ENCODE data around the gene TSPO.

The TSPO gene

DNA sequence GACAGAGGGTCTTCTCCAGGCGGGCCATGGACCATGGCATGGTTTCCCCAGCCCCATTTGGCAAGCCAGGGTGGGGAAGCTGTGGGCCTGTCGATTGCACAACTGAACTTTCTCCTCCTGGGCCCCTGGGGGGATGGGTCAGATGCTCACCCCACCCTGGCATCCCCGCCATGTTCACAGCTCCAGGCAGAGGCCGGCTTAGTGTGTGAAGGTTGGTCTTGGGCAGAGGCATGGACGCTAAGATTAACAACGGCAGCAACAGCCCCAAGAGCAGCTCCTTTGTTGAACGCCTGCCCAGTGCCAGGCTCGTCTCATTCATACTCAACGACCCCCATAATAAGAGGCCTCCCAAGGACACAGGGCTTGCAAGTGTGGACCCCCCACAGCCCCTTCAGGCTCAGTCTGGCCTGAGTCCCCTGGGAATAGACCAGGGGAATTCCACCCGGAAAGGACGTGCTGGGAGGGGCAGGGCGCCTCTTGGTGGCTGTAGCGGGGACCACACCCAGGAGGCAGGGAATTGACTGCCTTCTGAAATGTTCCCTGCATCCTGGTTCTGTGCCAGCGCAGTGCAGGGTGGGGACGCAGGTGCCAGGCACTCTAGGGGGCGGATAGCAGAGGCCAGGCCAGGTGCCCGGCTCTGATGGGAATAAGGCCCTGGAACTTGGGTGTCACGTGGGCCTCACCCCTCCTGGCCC lies 8.3 kb downstream of the TSPO start:
- no peak for DNase-seq (ENCODE audit: low read depth)

DNA sequence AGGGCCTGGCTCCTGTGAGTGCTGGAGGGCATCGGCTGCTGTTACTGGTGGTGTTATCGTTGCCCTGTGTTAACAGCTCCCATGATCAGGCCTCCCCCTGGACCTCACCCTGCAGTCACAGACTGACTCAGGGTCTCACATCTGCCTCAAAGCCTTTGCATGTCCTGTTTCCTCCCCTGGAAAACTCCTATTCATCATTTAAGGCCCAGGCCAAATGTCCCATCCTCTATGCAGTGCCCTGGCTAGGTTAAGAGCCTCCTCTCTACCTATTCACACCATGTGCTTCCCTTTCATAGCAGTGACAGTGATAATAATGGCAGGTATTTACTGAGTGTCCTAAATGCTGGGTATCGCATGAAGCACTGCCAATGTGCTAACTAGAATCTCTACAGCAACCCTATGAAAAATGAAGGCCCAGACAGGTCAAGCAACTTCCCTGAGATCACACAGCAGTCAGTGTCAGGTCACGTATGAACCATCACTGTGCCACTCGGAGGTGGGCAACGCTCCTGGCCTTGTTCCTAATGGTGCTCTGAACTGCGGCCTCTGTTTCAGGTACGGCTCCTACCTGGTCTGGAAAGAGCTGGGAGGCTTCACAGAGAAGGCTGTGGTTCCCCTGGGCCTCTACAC lies 9.3 kb downstream of the TSPO start:
- DNase-seq (ENCODE audit: low read depth), result no peak

DNA sequence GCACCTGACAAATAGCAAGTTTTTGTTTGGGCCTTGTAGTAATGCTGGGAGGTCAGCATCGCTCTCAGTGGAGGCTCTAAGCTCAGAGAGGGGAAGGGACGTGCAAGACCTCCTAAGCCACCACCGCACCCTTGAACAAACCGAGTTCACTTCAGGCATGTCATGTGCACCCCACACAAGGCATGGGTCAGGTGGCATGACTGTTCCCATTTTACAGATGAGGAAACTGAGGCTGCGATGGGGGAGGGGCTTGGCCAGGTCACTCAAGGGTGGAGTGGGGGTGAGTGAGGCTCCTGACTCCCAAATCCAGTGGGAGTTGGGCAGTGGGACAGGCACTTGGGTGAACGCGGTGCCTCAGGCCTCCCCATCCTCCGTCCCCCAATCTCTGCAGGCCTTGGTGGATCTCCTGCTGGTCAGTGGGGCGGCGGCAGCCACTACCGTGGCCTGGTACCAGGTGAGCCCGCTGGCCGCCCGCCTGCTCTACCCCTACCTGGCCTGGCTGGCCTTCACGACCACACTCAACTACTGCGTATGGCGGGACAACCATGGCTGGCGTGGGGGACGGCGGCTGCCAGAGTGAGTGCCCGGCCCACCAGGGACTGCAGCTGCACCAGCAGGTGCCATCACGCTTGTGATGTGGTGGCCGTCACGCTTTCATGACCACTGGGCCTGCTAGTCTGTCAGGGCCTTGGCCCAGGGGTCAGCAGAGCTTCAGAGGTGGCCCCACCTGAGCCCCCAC lies 11.2 kb downstream of the TSPO start:
- no peak for DNase-seq (ENCODE audit: low read depth)

DNA sequence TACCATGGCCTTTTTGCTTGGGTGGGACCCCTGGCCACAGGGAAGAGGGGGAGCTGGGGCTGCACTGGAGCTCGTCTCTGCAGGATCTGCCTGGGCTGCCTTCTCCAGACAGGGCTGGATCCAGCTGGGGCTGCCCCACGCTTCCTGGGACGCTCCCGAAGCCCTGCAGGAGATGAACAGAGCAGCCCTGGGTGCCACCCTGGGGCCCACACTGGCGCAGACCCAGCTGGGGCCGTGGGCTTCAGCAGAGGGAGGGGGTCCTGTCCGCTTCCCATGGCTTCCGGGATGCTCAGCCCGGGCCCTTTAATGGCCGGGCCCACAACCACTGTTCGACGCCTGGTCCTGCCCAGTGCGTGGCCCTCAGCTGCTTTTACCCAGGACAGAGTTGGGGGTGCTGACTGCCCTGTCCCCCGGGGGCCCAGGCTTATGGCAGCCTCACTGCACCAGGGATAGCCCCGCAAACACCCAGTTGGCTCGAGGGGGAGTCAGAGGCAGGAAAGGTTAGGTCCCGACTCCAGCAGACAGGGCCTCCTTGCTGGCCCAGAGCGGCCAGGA lies 12.0 kb downstream of the TSPO start:
- no peak for DNase-seq (ENCODE audit: low read depth)

DNA sequence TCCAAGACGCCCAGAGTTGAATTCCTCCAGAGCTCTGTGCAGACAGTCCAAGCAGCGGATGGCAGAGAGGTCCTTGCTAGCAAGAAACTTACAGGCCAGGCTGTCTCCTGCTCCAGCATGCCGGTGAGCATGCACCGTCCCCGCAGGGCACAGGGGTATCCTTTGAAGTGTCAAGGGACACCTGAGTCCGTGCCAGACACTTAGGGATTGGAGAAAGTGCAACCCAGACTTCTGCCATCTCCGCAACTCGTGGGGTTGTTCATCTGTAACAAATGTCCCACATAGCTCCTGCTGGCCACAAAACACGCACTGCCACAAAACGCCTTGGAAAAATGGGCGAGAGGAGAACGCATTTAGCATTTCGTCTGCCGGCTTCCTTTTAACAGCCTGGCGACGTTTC lies 13.3 kb downstream of the TSPO start:
- no peak for DNase-seq (ENCODE audit: low read depth)

DNA sequence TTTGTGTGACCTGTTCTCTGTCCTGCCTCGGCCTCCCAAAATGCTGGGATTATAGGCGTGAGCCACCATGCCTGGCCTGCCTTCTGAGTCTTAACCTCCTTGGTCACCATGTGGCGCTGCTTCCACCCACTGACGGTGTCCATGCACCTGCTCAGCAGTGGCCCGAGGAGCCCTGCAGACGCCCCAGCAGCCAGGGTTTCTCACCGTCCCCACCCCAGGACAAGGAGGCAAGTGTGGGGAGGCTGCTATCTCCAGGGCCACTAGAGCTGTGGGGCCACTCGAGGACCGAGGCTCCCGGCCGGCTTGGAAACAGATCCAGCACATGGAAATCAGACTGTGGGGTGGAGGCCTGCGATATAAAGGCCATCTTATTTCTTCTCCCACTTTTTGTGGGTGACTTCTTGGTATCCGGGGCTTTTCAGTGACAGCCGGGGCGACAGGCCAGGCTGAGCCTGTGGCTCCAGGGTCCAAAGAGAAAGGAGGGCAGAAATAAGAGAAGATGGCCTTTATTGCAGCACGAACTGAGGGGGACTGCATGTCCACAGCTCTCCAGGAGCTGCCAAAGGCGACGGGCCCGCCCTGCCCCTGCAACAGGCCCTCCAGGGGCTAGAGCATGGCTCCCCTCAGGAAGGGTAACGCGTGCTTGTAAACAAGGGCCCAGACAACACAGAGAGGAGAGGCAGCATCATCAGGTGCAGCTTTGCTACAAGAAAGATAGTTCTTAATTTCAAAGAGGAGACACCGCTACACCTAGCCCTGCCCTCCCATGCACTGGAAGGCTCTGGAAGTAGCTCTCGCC lies 15.0 kb downstream of the TSPO start:
- no peak for DNase-seq (ENCODE audit: low read depth)

DNA sequence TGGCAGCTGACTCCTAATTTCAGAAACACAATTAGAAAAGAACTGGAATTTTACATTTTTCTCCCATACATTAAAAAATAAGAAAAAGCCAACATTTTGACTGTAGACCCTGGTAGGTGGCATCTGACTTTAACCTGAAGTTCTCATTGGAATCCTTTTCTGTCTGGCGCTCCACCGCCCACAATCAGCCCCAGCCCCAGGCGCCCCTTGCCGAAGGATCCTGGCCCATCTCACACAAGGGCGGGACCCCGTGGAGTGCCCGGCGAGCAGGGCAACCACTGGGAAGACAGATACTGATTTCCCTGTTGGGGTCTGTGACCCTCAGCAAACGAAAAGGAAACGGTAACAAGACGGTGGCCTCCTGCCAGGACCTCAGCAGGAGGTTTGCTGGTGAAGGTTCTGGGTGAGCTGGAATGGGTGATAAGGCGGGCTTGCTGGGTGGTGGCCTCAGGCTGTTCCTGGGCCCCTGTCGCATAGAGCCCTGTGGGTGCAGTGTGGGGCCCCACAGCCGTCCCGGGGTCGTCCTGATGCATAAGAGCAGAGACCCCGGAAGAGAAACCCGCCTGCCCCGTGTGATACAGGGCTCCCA lies 15.7 kb downstream of the TSPO start:
- no peak for DNase-seq (ENCODE audit: low read depth)

DNA sequence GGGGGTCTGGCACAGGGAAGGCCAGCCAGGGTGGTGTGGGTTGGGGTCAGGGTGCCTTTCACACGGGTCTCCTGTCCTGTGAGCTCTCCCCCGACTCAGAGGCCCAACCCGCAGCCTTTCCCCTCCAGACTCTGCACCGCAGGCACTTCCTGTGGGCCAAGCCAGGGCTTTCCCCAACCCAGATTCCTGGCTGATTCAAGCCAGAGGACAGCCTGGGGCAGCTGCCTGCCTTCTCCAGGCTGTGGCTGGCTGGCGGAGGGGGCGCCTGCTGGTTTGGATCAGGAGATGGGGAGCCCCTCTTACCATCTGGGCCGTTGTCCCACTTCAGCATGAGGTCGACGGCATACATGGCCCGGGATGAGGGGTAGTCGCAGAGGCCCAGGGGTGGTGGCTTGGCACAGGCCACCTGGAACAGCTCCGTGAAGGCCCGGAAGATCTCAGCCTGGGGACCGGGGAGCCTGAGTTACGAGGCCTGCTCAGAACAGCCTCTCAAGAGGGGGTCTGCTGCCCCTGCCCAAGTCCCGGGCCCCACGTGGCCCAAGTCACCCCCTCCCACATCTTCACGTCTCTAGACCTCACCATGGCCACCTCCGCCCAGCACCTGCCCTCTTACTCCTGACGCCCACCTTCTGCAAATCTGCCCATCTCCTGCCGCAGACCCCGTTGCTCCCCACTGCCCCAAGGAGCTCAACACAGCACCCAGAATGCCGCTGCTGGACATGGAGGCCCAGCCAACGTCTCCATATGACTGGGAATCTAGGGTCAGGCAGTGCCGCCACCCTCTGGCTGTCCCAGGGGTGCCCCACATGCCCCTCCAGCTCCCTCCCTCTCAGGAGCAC lies 17.3 kb downstream of the TSPO start:
- no peak for DNase-seq (ENCODE audit: low read depth)

DNA sequence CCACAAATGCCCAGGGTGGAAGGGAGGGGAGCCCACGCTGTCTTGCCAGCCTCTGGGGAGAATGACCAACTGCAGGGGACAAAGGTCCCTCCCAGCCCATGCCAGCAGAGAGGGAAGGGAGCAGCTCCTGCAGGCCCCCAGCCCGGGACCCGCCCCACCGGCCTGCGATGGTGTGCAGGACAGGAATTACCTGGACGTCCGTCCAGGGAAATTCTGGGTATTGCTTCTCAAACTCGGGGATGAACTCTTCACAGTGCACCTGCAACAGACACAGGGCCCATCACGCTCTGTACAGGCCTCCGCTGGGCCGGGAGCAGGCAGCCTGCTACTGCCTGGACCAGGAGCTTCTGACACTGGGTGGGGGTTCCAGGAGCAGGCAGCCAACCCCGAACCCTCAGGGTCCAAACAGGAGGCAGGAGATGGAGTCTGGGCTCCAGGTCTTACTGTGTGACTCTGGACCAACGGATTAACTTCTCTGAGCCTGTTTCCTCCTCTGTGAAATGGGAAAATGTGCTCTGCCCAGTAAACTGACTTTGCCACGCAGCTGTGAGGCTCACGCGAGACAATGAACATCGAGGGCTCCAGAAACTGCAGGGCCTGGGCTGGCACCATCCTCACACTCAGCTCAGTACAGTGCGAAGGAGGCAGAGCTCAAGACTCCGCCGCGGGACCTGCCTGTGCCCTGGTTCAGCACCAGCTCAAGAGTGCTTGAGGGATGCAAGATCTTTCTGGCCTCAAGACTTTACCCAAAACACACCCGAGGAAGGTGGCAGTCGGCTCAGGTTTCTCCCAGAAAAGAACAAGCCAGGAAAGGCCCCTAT lies 18.2 kb downstream of the TSPO start:
- DNase-seq (ENCODE audit: low read depth), result no peak

DNA sequence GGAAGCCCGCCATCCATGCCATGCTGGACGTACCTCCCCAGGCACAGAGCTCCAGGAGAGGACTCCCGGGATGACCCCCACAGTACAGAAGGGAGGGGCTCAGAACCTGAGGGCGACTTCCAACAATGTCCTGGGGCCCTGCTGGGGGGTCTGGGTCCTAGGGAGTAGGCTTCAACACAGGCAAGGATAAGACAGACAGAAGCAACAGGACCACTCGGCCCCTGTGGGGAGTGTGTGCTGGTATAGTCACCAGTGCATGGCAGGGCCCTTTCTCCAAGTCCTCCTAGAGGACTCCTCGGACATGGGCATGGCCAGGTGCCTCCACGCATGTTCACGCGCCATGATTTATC lies 18.7 kb downstream of the TSPO start:
- DNase-seq (ENCODE audit: low read depth), result no peak

DNA sequence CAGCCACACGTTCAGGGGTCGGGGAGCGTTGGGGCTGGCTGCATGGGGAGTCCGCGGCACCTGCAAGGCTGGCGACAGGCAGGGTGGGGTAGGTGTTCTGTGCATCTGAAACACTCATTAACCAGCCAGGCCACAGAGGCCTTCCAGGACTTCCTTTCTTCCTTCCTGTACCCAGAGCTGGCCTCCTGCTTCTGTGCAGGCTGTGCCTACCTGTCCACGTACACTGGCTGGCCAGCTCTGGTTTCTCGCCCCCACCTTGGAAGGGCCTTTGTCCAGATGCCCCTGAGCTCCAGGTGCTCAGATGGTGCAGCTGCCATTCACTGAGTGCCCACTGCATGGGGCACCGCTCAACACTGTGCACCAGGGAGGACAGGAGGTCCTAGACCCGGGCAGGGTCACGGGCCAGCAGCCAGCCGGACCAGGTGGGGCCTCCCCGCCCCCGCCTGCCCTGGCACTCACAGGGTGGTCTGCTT lies 19.7 kb downstream of the TSPO start:
- DNase-seq (ENCODE audit: low read depth), result no peak

DNA sequence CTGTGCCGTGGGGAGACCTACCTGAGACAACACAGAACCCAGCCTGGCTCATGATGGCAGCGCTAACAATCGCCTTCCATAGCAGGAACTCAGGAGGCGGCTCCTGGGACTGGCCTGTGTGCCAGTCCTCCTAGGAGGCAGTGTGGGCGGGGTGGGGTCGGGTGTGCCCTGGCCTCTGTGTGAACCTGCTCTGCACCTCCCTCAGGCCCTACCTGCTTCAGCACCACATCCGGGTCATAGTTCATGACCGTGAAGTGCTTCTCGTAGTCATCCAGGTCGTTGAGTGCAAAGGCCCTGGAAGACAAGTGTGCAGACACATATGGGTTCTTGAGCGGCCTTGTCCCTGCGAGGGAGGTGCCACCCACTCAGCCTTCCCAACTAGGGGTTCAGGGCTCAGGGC lies 20.2 kb downstream of the TSPO start:
- no peak for DNase-seq (ENCODE audit: low read depth)

DNA sequence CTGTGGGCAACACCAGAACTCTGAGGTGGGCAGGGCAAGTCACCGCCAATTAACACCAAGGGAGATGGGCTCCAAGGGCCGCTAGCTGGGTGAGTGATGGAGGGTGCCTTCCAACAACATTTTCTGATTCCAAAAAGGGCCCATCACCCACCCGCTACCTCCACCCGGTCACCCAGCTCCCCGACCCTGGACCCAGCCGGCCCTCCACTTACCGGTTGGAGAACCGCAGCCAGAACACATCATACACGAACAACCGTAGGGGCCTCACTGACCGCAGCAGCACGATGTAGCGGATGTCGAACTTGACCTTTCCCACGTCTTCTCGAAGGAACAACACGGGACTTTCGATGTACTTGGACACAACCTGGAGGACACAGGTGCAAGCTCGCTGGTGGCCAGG lies 20.8 kb downstream of the TSPO start:
- DNase-seq (ENCODE audit: low read depth), result no peak

DNA sequence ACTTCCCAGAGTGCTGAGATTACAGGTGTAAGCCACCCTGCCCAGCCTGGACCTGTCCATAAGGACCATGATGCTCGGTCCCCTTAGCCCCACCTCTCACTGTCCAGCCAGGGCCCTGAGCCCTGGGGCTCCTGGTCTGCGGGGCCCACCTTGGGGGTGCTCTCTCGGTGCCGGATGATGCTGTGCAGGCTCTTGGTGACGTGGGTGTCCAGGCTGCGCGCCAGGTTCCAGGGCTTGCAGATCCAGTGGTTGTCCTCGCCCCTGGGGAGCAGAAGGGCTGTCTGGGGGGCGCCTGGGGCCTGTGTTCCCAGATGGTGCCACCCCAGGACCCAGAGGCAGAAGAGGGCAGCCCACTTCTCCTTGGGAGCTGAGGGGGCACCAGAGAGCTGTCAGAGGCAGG lies 22.2 kb downstream of the TSPO start:
- no peak for DNase-seq (ENCODE audit: low read depth)

DNA sequence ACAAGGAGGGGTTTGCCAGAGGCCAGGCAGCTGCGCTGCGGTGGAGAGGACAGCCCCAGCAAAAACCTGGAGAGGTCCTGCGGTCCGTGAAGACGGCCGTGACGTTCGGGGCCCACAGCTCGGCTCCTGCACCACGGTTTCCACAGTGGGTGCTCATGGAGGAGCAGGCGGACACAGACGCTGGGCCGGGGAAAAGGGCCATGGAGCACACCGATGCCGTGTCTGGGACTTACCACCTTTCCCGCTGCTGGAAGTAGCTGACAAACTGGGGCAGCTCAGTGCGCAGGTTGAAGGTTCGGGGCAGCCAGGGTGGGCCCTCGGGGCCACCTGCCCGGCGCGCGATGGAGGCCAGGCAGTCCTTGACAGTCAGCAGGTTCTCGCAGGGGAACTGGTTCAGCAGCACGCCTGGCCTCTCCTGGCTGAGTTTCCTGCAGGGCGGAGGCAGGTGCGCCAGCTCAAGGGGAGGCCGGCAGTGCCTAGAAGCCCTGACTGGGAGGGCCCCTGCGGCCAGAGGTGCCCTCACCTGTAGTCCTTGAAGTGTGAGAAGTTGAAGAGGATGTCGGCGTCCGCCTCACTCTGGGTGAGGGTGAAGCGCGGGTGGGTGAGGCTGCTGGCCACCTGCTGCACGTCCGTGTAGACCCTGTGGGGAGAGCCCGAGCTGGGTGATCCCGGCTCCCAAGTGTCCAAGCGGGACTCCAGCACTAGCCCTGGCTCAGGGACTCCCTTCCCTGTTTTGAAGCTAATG lies 22.8 kb downstream of the TSPO start:
- no peak for DNase-seq (ENCODE audit: low read depth)

DNA sequence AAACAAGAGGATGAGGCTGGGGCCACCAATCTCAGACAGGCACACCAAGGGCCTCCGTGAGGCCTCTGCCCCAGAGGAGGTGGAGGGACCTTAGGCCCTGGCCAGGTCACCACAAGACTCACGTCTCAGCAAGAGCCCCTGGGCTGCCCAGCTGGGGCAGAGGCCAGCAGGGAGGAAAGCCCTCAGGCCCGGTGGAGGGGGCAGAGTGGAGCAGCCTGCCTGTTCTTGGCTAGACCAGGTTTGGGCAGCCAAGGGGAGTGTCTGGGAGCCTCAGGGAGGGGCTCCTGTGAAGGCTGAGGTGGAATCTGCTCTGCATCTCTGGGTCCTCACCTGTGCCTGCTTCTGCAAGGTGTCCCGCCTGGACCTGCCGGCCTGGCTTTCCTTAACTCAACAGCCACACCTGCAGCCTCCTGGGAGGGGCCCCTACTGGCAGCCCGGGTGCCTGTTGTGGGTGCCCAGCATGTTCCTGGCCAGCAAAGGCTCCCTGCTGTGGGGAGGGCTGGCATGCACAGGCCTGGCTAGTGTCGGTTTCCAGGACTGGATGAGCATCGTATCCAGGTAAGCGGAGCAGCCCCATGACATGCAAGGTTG lies 23.7 kb downstream of the TSPO start:
- no peak for DNase-seq (ENCODE audit: low read depth)

DNA sequence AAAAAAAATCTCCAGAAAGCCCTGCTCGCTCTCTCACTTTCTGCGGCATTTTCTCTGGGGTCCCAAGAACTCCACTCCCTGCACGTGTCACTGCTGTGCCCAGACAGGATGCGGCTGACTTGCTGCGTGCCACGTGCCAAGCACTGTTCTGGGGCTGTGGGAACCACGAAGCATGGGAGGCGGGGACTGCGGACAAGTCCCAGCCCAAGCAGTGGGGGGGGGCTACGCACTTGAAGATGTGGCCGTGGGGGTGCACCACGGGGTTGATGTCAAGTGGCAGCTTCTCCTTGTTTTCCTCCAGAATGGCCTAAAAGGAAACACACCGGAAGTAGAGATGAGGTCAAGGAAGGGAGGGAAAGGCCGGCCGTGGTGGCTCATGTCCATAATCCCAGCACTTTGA lies 24.7 kb downstream of the TSPO start:
- no peak for DNase-seq (ENCODE audit: low read depth)

DNA sequence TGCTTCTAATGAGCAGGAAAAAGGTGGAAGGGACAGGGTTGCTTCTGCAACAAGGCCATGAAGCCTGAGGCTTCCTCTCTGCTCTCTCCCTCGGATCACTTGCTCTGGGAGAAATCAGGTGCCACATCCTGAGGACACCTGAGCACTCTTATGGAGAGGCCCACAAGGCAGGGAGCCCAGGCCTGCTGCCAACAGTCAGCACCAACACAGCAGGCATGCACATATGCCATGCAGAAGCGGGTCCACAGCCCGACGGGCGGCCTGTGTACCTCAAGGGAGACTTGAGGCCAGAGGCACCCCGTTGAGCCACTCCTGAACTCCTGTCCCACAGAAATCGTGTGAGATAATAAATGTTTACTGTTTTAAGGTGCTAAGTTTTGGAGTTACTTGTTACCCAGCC lies 26.1 kb downstream of the TSPO start:
- no peak for DNase-seq (ENCODE audit: low read depth)

All from stimulated activated CD4-positive, alpha-beta T cell treated with anti-CD3 and anti-CD28 coated beads, Interleukin-2, amount 100 ng/mL, for 4 hours (primary cell).